ENCODE measurements around the gene BCL2. TPM values are rescaled to one million over a fixed set of nuclear protein-coding genes. Genes with fewer than 3 reads are reported as not detected.

The BCL2 gene
- total RNA-seq, 1 experiment from 2014 or later: 1.3 TPM

DNA sequence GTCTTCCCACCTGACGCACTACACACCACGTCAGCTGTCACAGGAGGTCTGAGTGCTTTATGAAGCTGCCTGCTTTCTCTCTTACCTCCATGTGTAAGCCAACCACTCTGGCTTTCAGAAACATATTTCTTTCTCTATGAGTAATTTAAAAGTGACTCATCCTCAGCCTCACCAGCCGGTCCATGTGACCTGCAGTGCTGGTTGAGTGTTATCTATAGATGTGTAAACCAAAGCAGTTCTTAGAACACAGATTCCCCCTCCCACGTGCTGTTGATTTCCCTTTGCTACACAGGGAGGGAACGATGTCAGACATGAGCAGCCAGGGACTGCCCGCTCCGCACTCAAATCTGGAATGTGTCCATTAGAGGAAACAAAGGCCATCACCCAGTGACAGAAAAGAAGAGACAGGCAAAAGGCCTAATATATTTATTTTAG is 157.8 kb downstream of the BCL2 start:
- H3K18ac ChIP-seq (ENCODE audit: insufficient read length, low read depth, low read length): no peak overlapping the region
- H3K9me3 Mint-ChIP-seq: no peaks in the 10 kb centered on the region
- H2BK120ac ChIP-seq (ENCODE audit: low read depth, low read length, poor library complexity, severe bottlenecking): no peak overlapping the region
- H3K4ac ChIP-seq (ENCODE audit: low read depth, low read length): no peak overlapping the region
- H2AFZ ChIP-seq (ENCODE audit: low read length): no peak overlapping the region
- no peaks in the 10 kb centered on the region for H3K27me3 ChIP-seq (ENCODE audit: insufficient read depth, low read length)
- H3K4me2 ChIP-seq (ENCODE audit: insufficient read depth, insufficient read length, low read length): no peak overlapping the region
- WGBS (ENCODE audit: extremely low coverage, insufficient read length, low lambda C conversion rate): no CpG with 5 or more reads among the region's 7 CpGs
- peaks cover 4 to 11% of the 10 kb centered on the region in 2 experiments for H3K4me1 Mint-ChIP-seq
- no peaks in the 10 kb centered on the region for H3K79me1 ChIP-seq (ENCODE audit: insufficient read depth, low read depth, low read length, poor library complexity, severe bottlenecking)
- no peak overlapping the region for H4K91ac ChIP-seq (ENCODE audit: insufficient read length, low read depth, low read length)
- no peak for DNase-seq
- H3K23ac ChIP-seq (ENCODE audit: insufficient read length, low read depth, low read length): no peak overlapping the region
- H3K9ac ChIP-seq (ENCODE audit: extremely low read depth, insufficient read length, low read length): no peak overlapping the region
- H3K9me3 ChIP-seq (ENCODE audit: control insufficient read depth, low read depth, low read length): no peaks in the 10 kb centered on the region
- H2BK5ac ChIP-seq (ENCODE audit: insufficient read length, low read length): no peak overlapping the region
- H2AK5ac ChIP-seq (ENCODE audit: insufficient read length, low read length): no peak overlapping the region
- no peaks in the 10 kb centered on the region for H3K4me1 ChIP-seq (ENCODE audit: insufficient read depth, low read length)
- H3K56ac ChIP-seq (ENCODE audit: insufficient read length, low read depth, low read length): no peak overlapping the region
- no peaks in the 10 kb centered on the region for H3K27me3 Mint-ChIP-seq (ENCODE audit: low read depth)
- no peak overlapping the region for H3K14ac ChIP-seq (ENCODE audit: insufficient read depth, low read length)
- no peak overlapping the region for H2BK20ac ChIP-seq (ENCODE audit: low read depth, low read length, poor library complexity, severe bottlenecking)
- H3T11ph ChIP-seq (ENCODE audit: low read length): no peak overlapping the region
- no peaks in the 10 kb centered on the region for H3K79me2 ChIP-seq (ENCODE audit: insufficient read depth, low read length)
- H2BK12ac ChIP-seq (ENCODE audit: insufficient read length, low read depth, low read length): no peak overlapping the region
- no peak overlapping the region for H3K27ac ChIP-seq (ENCODE audit: insufficient read length, low read depth, low read length)
- H3K36me3 Mint-ChIP-seq (ENCODE audit: insufficient read depth in 1 of 3, low read depth in 3 of 3): no peaks in the 10 kb centered on the region; a peak in 1 of 7 replicates
- no peaks in the 10 kb centered on the region for H3K23me2 ChIP-seq (ENCODE audit: insufficient read length, low read depth, low read length, poor library complexity, severe bottlenecking)
- no peak overlapping the region for H4K8ac ChIP-seq (replicated peaks; ENCODE audit: insufficient read length, low read depth, low read length)
- H2BK15ac ChIP-seq (ENCODE audit: low read depth, low read length): no peak overlapping the region
- no peak overlapping the region for H3K4me3 Mint-ChIP-seq
- H4K20me1 ChIP-seq (ENCODE audit: control insufficient read depth, insufficient read depth, insufficient read length): no peaks in the 10 kb centered on the region
- H4K5ac ChIP-seq (ENCODE audit: insufficient read length, low read depth, low read length): no peak overlapping the region
- H3K27ac Mint-ChIP-seq: no peak overlapping the region
- TF ChIP-seq CTCF (conservative IDR thresholded peaks at IDR 0.05): no peak

Data from H9 (cell line).